SHP77 (cell line): ENCODE results near the gene HTD2.
"Not testable (repeated sequence)": the region's sequence is repeated elsewhere in the genome, so short reads cannot be mapped to it uniquely, and the experiment has no call there.

Experiments used
- DNase-seq, 2 experiments: peaks; one replicate each; lab custom pipeline; 2025; lab: John Stamatoyannopoulos, UW

Gene HTD2

DNA sequence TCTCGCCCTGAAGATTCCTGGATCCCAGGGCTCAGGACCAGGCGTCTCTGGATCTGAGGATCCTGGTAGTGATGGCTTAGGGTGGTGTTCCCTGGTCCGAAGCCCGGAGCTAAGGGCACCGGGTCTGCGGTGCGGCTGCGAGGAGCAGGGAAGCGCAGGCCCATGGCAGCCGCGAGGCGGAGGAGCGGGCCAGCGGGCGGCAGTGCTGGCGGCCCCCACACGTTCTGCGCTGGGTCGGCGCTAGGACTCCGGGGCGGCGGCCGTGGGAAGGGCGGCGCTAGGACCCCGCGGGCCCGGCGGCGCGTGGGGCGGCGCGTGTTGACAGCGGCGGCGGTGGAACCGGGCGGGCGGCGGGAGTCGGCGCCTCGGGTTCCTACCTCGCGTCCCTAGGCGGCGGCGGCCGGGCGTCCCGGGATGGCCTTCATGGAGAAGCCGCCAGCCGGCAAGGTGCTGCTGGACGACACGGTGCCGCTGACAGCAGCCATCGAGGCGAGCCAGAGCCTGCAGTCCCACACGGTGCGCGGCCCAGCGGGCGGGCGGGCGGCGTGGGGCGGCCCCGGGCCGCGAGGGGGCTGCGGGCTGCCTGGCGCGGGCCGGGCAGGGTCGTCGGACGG lies 26.4 kb downstream of the HTD2 start, which contains the start of gene PXK:
Gene PXK, plus strand, starts transcription at position 318 of the 614 bp plus-strand sequence. Its CDS starts 97 bp downstream, at position 415.
- DNase-seq, result peak; percentile 37 to 71

DNA sequence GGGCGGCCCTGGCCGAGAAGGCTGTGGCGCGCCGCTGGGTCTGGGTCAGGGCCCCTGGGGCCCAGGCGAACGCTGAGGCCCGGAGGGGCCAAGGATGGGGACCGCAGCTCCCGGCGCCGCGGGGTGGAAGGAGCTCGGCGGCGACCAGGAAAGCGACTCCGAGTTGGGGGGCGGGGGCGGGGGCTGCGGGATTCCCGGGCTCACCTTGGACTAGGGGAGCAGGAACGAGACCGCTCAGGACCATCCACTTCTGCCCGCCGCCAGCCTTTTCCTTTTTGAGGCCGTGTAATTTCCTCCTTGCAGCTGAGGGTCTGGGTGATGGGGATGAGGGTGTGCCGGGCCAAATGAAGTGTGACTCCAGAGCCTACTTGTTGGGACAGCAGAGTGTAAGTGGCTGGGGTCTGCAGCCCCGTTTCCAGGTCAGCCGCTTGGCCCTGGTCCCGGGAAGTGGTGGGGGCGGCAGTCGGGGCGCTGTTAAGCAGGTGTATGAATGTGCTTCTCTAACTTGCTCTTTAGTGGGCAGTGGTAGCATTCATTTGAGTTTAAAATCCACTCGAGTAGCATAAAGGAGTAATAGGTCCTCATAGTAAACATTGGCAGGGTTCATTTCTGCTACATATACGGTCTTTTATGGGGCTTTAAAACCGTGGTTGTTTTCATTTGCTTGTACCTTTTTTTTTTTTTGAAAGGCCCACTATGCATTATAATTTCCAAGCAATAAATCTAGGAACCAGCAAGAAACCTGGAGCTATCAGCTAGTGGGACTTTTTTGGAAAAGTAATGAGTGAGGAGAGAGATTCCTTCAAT lies 27.1 kb downstream of the HTD2 start:
- no peak for DNase-seq

DNA sequence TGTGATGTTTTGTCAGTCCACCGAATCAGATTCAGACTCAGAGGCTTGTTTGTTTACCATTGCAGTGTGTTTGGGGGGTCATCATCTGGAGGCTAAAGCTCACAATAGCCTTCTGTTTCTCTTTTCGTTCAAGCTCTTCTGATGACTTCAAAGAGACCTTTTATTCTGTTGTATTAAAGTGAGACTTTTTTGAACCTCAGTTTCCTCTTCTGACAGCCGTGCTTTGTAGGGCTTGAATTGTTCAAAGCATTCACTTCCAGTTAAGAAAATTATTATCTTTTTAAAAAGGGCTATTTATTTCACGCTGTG lies 27.6 kb downstream of the HTD2 start:
- DNase-seq, result no peak

DNA sequence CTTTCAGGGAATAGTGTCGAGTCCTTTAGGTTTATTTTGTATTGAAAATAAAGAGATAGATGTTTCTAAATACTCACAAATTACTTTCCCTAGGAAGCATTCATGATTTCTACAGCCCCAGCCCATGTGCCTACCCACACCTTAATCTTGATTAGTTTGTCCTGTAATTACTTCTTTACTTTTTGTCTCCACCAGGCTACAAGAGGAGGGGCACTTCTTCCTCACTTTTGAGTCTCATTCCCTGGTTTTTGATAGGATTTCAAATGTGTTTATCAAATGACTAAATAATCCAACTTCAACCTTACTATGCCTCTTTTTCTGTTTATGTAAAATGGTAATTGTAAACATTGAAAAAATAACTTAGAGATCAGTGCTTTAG lies 28.2 kb downstream of the HTD2 start:
- no peak for DNase-seq

DNA sequence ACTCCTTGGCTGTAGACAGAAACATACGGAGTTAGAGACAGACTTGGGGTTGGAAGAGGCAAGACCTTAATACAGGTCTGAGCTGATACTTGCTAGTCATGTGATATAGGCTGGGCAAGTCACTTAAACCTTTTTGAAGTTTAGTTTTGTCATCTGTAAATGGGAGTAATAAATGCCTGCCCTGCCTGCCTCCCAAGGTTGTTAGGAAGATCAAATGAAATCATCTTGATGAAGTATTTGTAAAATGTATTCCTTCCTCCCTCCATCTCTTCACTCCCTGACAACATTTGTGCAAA lies 29.3 kb downstream of the HTD2 start:
- no peak for DNase-seq

DNA sequence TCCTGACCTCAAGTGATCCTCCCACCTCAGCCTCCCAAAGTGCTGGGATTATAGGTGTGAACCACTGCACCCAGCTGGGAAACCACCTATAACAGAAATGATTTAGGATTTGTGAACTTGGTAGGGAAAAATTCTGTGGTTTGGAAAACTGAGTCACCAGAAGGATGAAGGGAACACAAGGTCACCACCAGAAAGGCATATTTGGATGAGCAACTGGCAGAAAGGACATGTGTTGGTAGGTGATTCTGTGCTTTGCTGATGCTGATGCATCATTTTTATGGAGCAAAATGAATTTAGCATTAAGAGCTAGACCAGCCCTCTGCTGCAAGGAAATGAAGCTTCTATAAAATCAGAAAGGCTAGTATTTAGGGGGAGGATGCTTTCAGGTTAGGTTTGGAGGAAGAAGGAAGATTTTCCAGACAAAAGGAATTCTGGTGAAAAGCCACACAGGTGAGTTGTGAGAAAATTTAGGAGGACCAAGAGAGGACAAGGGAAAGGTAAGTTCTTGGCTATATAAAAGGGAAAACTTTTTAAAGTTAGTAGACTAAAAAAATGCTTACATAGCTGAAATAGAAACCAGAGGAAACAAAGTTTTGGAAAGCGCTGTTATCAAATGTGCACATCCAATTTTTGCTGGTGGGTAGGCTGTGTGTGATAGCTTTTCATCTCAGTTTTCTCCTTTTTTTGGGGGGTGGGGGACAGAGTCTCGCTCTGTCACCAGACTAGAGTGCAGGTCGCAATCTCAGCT lies 30.0 kb downstream of the HTD2 start:
- no peak for DNase-seq

DNA sequence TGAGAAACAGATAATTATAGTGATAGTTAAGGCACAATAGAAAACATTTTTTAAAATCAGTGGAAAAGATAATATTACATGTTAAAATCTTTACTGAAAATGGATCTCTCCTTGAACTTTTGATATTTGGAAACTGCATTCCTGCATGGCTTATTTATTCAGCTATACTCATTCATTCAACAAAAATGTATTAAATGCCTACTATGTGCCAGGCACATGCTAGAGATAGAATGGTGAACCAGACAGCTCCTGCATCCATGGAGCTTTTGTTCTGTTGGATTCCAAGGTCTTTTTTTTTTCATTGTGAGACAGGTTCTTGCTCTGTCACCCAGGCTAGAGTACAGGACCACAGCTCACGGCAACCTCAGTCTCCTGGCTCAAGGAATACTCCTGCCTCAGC lies 30.9 kb downstream of the HTD2 start:
- DNase-seq, result no peak

DNA sequence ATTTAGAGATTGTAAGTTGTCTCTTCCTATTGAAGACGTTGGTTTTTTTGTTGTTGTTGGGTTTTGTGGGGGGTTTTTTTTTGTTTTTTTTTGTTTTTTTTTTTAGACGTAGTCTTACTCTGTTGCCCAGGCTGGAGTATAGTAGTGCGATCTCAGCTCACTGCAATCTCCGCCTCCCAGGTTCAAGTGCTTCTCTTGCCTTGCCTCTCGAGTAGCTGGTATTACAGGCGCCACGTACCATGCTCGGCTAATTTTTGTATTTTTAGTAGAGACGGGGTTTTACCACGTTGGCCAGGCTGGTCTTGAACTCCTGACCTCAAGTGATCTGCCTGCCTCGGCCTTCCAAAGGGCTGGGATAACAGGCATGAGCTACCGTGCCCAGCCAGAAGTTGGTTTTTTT lies 32.8 kb downstream of the HTD2 start:
- DNase-seq, result not testable (repeated sequence)

DNA sequence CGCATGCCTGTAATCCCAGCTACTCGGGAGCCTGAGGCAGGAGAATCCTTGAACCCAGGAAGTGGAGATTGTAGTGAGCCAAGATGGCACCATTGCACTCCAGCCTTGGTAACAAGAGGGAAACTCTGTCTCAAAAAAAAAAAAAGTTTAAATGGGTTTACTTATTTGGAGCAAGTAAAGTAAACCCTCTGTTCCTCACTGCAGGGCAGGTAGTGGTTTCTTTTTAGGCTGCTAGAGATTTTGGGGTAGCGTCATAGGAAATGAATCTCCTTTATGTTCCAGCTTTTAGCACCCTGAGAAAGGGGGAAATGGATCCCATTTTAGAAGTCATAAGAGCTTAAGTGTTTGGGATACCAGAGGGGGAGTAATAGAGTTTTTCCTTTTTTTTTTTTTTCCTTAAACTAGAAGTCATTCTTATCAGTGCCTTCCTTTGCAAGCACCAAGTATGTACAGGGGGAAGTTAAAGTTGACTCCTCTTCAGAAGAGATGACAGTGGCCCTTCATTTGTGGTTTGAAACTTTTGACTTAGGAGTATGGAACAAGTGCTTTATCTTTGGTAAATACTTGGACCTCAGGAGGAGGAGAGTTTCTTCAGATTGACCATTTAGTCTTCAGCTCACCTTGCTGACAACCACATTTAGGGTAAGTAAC lies 34.4 kb downstream of the HTD2 start:
- DNase-seq, result no peak

DNA sequence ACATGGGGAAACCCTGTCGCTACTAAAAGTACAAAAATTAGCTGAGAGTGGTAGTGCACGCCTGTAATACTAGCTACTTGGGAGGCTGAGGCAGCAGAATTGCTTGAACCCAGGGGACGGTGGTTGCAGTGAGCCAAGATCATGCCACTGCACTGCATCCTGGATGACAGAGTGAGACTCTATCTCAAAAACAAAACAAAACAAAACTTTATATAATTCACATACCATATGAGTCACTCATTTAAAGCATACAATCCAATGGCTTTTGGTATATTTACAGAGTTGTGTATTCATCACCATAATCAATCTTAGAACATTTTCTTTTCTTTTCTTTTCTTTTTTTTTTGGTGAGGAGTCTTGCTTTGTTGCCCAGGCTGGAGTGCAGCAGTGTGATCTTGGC lies 35.1 kb downstream of the HTD2 start:
- no peak for DNase-seq

DNA sequence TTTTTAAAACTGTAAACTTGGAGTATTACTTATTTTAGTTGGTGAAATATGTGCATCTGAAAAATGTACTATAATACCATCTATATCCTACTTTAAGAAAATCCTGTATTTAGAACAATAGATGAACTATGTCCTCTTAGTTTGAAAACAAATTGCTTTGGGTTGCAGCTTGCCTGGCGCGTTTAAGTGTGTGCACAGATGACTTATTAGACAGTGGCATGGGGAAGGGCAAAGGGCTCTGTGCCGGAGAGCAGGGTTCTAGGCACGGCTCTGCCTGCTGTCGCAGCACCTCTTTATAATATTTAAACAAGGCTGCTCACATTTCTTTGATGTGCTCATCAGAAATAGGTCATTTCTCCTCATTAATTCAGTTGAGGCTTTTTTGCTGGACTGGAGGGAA lies 36.4 kb downstream of the HTD2 start:
- no peak for DNase-seq

DNA sequence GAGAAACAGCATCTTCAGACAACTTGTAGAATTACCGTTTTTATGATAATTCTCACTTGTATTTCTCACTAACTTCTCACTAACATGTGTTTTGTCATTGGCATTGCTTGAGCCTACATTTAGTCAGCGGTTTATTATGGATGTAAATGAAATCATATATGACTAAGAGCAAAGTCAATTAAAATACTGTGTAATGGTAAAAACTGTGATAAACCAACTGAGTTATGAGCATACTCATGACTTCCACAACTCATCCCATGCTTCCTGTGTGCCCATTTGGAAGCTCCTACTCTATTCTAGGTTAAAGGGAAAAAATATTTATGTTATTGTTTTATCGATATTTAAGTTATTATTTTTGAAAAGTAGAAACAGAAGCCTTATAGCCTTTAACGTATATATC lies 39.1 kb downstream of the HTD2 start:
- no peak for DNase-seq

DNA sequence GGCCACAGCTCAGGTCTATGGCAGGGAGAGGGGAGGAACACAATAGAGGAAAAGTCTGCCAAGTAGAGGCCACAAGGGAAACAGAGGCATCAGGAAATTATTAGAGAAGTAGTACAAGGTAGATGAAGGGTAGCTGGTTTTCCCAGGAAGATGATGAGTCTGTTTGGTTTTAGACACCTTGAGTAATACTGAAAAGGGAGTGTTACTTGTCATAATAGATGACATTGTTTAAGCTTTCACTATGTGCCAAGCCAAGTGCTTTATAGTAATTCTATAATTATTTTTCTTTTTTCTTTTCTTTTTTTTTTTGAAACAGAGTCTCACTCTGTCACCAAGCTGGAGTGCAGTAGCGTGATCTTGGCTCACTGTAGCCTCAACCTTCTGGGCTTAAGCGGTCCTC lies 40.0 kb downstream of the HTD2 start:
- DNase-seq, result no peak

DNA sequence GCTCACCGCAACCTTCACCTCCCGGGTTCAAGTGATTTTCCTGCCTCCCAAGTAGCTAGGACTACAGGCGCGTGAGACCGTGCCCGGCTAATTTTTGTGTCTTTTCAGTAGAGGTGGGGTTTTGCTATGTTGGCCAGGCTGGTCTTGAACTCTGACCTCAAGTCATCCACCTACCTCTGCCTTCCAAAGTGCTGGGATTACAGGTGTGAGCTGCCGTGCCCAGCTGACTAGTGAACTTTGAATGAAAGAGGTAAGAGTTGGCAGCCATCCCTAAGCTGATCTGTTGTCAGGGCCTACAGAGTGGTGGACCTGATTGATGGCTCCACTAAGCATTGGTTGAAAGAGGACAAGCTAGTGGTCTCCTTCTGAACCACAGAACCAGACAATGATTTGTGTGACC lies 41.7 kb downstream of the HTD2 start:
- DNase-seq, result no peak

DNA sequence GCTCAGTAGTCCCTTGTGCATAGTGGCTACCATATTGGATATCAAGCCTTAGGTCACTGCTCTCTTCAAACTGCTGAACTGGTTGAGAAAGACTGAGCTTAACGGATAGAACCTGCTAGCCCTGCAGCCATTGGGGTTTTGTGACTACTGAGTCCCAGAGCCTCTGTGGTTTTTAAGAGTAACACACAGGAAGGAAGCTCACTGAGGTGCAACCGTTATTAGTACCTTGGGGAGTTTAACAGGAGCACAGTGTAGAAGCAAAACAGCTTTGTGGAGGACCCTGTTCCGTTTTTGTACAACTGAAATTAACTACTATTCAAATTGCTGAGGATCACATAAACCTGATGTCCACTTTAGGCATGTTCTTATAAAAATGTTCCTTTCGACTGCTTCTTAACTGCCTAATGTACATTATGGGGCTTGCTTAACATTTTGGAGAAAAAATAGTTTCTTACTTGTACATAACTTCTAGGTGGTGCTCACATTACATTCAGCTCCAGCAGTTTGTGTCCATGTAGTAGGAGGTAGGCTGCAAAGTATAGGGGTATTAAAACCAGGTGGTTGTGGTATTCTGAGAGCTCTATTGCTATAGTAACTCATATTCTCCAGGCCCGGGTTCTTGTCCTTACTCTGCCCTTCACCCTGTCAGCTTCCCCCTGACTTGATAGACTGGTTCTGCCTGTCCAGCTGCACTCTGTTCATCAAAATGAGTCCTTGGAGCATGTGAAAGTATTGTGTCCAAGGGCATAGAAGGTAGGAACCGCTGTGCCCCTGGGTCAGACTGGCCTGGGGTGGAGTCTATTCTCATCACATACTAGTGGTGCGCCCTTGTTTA lies 43.7 kb downstream of the HTD2 start:
- no peak for DNase-seq

DNA sequence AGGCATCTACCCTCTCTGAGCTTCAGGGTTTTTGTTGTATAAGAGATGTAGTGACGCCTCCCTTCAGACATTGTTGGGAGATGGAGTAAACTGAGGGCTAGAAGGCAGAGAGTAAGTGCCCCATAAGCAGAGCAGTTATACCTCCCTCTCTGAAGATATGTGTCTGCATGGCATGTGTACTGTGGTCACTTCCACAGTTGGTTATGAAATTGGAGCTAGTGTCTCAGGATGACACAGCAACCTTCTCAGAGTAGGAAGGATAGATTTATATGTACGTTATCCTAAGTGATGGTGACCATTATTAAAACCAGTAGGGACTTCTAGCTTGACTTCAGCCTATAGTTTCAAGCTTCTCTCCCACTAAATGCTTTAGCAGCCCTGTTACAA lies 44.3 kb downstream of the HTD2 start:
- DNase-seq, result no peak

DNA sequence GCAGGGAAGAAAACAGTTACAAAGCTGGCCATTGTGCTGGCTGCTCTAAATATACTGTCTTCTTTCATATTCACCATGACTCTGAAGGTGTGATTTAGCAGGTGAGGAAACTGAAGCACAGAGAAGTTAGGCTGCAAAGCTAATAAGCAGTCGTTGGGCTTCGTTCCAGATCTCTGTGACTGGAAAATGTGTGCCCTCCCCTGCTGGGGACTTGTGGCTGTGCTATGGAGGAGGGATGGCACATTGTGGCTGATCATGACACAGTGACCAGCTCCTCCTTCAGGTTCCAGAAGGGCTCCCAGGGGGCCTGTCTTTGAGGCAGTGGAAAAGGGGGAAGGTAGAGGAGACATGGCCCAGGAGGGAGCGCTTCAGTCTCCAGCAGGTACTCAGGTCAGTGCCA lies 45.6 kb downstream of the HTD2 start:
- no peak for DNase-seq

DNA sequence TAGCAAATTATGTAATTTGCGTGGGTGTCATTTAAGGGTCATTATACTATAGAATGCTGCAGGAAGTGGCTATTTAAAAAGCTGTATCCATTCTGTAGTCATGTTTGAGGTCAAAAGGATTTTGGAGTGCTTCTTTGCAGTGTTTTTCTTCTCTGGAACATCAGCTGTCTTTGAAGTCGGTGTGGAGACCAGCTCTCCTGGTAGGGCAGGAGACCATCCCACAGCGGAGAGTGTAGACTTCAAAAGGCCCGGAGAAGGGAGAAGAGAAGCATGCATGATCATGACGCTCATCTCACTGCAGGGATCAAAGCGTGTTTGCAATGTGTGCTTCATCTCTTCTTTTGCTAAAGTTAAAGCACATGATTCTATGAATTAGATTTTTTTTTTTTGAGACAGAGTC lies 46.3 kb downstream of the HTD2 start:
- DNase-seq, result no peak

DNA sequence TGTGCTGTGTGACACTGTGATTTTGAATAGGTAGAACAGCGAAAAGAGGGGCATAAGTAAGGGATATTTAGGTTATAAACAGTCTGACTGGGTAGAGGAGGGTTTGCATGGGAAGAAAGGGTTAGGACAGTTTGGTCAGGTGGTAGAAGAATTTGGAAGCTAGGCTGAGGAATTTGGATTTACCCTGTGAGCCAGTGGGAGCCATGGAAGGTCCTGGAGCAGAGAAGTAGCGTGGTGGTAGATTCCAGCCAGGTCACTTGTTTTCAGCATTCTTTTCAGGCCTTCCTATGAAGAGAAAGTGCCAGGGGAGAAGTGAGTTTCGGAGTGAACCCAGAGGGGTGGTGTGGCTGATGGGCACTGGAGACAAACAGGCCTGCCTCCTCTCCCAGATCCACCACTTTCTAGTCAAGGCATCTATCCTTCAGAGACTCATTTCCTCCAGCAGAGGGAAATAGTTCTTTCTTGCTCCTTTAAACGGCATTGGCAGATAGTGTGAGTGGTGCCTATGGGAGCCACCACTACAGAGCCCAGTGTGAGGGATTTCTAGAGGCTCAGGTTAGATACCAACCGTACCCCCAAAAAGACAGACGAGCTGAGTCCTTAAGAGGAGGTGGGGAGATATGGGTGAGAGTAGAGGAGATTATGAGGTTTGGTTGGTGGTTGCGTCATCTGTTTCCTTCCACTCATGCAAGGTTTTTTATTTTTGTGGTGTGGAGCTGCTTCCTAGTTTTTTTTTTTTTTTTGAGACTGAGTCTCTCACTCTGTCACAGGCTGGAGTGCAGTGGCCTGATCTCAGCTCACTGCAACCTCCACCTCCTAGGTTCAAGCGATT lies 47.6 kb downstream of the HTD2 start:
- DNase-seq, result no peak

DNA sequence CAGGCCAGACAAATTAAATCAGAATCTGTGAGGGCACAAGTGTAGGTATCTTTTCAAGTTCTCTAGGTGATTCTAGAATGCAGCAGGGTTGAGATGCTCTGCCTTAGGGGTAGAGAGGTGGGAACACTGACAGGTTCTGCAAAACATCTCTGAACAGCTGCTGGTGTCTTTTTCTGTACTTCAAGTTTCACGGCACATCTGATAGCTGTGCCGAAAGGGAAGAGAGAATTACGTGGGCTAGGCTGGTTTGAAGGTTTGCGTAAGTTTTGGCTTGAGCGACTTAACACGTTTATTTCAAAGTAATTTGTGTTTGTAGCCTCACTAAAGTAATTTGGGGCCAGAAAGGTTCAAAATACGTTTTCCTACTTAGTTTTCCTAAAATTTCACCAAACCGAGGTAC lies 48.9 kb downstream of the HTD2 start:
- DNase-seq, result no peak

DNA sequence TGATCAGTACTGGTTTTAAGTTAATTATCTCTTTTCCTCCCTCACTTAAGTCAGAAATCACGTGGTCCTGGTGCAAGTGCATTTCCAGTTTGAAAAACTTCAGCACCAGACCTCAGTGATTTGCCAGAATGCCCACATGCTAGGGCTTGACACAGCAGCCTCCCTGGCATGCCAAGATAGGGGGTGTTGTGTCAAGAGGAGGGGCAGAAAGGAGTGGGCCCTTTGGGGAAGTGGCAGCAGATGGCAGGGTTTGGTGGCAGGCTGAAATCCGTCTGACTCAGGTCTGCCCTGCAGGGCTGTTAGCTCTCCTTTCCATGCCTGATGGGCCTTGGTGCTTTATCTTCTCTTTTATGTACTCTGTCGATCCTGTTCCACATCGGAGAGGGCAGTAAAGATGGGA lies 49.7 kb downstream of the HTD2 start:
- DNase-seq, result no peak
